Stimulated activated CD4-positive, alpha-beta T cell treated with anti-CD3 and anti-CD28 coated beads, Interleukin-1b, Interleukin-23, amount 100 ng/mL, for 24 hours (primary cell): ENCODE measurements around the gene HYLS1.

Experiments used
- DNase-seq, 4 experiments: peaks; one replicate each; pipeline ENCODE4 v3.0.0-alpha.2; 2020; ENCODE audit warnings: low read depth in 4 of 4, low spot score in 1 of 4

Gene HYLS1

GRCh38 chr11:125948278-125949051 lies 61.0 kb downstream of the HYLS1 start:
- no peak for DNase-seq

GRCh38 chr11:125949271-125950177 lies 62.1 kb downstream of the HYLS1 start:
- DNase-seq, result no peak

- no peak for DNase-seq
Measured at GRCh38 chr11:125950178-125950490, 62.7 kb downstream of the HYLS1 start.
